Measurements from ENCODE around the gene PFKFB3. TPM values are rescaled to one million over a fixed set of nuclear protein-coding genes. Genes with fewer than 3 reads are reported as not detected.

The PFKFB3 gene
- total RNA-seq, 1 donor from 2014 or later = 137 TPM

- Mint-ChIP-seq H3K4me1 (ENCODE audit: low read depth, unreplicated experiment) (peaks cover 19% of the 10 kb centered on the region), H3K4me3 (ENCODE audit: unreplicated experiment) (no peak overlapping the region), H3K27me3 (ENCODE audit: unreplicated experiment) (peaks cover 3% of the 10 kb centered on the region), H3K9me3 (ENCODE audit: unreplicated experiment) (no peaks in the 10 kb centered on the region), H3K27ac (ENCODE audit: unreplicated experiment) (no peak overlapping the region), H3K36me3 (ENCODE audit: unreplicated experiment) (no peaks in the 10 kb centered on the region)
- no peak for TF ChIP-seq CTCF (IDR thresholded peaks at IDR 0.05; ENCODE audit: partially characterized antibody, unreplicated experiment)
- no peak for DNase-seq
These were observed 97.0 kb downstream of the PFKFB3 start for GRCh38 chr10:6299743-6300105.

- Mint-ChIP-seq H3K27ac (ENCODE audit: unreplicated experiment) (no peak overlapping the region), H3K27me3 (ENCODE audit: unreplicated experiment) (peaks cover 3% of the 10 kb centered on the region), H3K4me3 (ENCODE audit: unreplicated experiment) (no peak overlapping the region), H3K4me1 (ENCODE audit: low read depth, unreplicated experiment) (peaks cover 19% of the 10 kb centered on the region), H3K36me3 (ENCODE audit: unreplicated experiment) (no peaks in the 10 kb centered on the region), H3K9me3 (ENCODE audit: unreplicated experiment) (no peaks in the 10 kb centered on the region)
- no peak for TF ChIP-seq CTCF (IDR thresholded peaks at IDR 0.05; ENCODE audit: partially characterized antibody, unreplicated experiment)
- no peak for DNase-seq
These were observed 97.5 kb downstream of the PFKFB3 start for GRCh38 chr10:6300106-6300783.

GRCh38 chr10:6300784-6301460 is 98.2 kb downstream of the PFKFB3 start:
- no peak overlapping the region for H3K27ac Mint-ChIP-seq (ENCODE audit: unreplicated experiment)
- H3K4me3 Mint-ChIP-seq (ENCODE audit: unreplicated experiment) = no peak overlapping the region
- no peak for DNase-seq
- no peaks in the 10 kb centered on the region for H3K9me3 Mint-ChIP-seq (ENCODE audit: unreplicated experiment)
- TF ChIP-seq CTCF (IDR thresholded peaks at IDR 0.05; ENCODE audit: partially characterized antibody, unreplicated experiment) = no peak
- H3K36me3 Mint-ChIP-seq (ENCODE audit: unreplicated experiment) = no peaks in the 10 kb centered on the region
- H3K4me1 Mint-ChIP-seq (ENCODE audit: low read depth, unreplicated experiment) = peaks cover 19% of the 10 kb centered on the region
- peaks cover 3% of the 10 kb centered on the region for H3K27me3 Mint-ChIP-seq (ENCODE audit: unreplicated experiment)

- peaks cover 3% of the 10 kb centered on the region for H3K27me3 Mint-ChIP-seq (ENCODE audit: unreplicated experiment)
- H3K36me3 Mint-ChIP-seq (ENCODE audit: unreplicated experiment) = no peaks in the 10 kb centered on the region
- H3K9me3 Mint-ChIP-seq (ENCODE audit: unreplicated experiment) = no peaks in the 10 kb centered on the region
- no peak for TF ChIP-seq CTCF (IDR thresholded peaks at IDR 0.05; ENCODE audit: partially characterized antibody, unreplicated experiment)
- peaks cover 18% of the 10 kb centered on the region for H3K4me1 Mint-ChIP-seq (ENCODE audit: low read depth, unreplicated experiment)
- H3K4me3 Mint-ChIP-seq (ENCODE audit: unreplicated experiment) = no peak overlapping the region
- DNase-seq = no peak
- no peak overlapping the region for H3K27ac Mint-ChIP-seq (ENCODE audit: unreplicated experiment)
These were observed 98.8 kb downstream of the PFKFB3 start for GRCh38 chr10:6301488-6302075.

Other genes with a start within 250 kb of the PFKFB3 start
- gene IL15RA, start 225.4 kb upstream of the PFKFB3 start, total RNA-seq (ENCODE audit: unreplicated experiment) = not detected
- not detected for gene IL2RA, start 140.6 kb upstream of the PFKFB3 start, total RNA-seq (ENCODE audit: unreplicated experiment)
- gene RBM17, start 113.9 kb upstream of the PFKFB3 start, total RNA-seq (ENCODE audit: unreplicated experiment) = 171 TPM